Activated T-helper 1 cell treated with anti-CD3 and anti-CD28 coated beads, Interleukin-12 subunit alpha, Interleukin-12 subunit beta, Interleukin-2, Interleukin-4 antibody, amounts not matched to agents 30 ng/mL and 10 ng/mL and 1 ng/mL, durations not matched to agents 14 hours and 24 hours and 36 hours (primary cell): ENCODE results near the gene SCN2A. TPM values are rescaled to one million over a fixed set of nuclear protein-coding genes. Genes with fewer than 3 reads are reported as not detected.

Experiments
- DNase-seq: peaks from one replicate; pipeline ENCODE4 v3.0.0; 2021; ENCODE audit warnings: low spot score
- H3K27ac Mint-ChIP-seq: one replicate; pipeline ENCODE4 v1.8.0; 2021; ENCODE audit warnings: mild to moderate bottlenecking, mixed read lengths
- H3K27me3 Mint-ChIP-seq: one replicate; pipeline ENCODE4 v1.8.0; 2022; ENCODE audit warnings: mild to moderate bottlenecking, moderate library complexity, mixed read lengths; ENCODE audit not compliant: insufficient read depth
- H3K36me3 Mint-ChIP-seq: one replicate; pipeline ENCODE4 v1.8.0; 2021; ENCODE audit warnings: low read depth, mixed read lengths
- H3K4me1 Mint-ChIP-seq: one replicate; pipeline ENCODE4 v1.8.0; 2021; ENCODE audit warnings: low read depth, mixed read lengths
- H3K4me3 Mint-ChIP-seq: one replicate; pipeline ENCODE4 v1.8.0; 2021; ENCODE audit warnings: mild to moderate bottlenecking, moderate library complexity, mixed read lengths
- H3K9me3 Mint-ChIP-seq: one replicate; pipeline ENCODE4 v1.8.0; 2021; ENCODE audit warnings: mixed read lengths
- intact Hi-C: fragments of 100-400 bp; cut with micrococcal nuclease; formaldehyde crosslinking; loops from one replicate; pipeline ENCODE4 v1.15.1; 2024
- total RNA-seq: library from RNA; stranded (reverse); gene quantifications from 2 replicates; pipeline ENCODE4 v1.2.3, GENCODE V29; 2022

Gene SCN2A
- total RNA-seq = not detected in 2 replicates

GRCh38 chr2:165239230-165239629 is at the start of gene SCN2A:
TSS of gene SCN2A (plus strand) at chr2:165239414. CDS start at chr2:165295824, 56,410 bp downstream.
- Mint-ChIP-seq H3K4me3 (no peak within 1 kb of the TSS), H3K9me3 (no peaks in the 10 kb centered on the region), H3K36me3 (no peaks in the 10 kb centered on the region), H3K27me3 (no peaks in the 10 kb centered on the region), H3K27ac (no peak within 1 kb of the TSS), H3K4me1 (no peaks in the 10 kb centered on the region)
- DNase-seq = no peak
- intact Hi-C loops = loop anchor here (1.0 kb wide), 1 partner anchor 54 kb away; no protein-coding TSS in a partner anchor

GRCh38 chr2:165191096-165191728 is 48.0 kb upstream of the SCN2A start:
- Mint-ChIP-seq H3K27ac (no peak overlapping the region), H3K9me3 (no peaks in the 10 kb centered on the region), H3K27me3 (peaks cover 2% of the 10 kb centered on the region), H3K4me1 (no peaks in the 10 kb centered on the region), H3K36me3 (no peaks in the 10 kb centered on the region), H3K4me3 (no peak overlapping the region)
- DNase-seq = no peak
- intact Hi-C loops = no loop called here

GRCh38 chr2:165192729-165193128 is 46.5 kb upstream of the SCN2A start:
- H3K4me3 Mint-ChIP-seq = no peak overlapping the region
- H3K4me1 Mint-ChIP-seq = no peaks in the 10 kb centered on the region
- H3K27me3 Mint-ChIP-seq = peaks cover 2% of the 10 kb centered on the region
- H3K27ac Mint-ChIP-seq = no peak overlapping the region
- no peaks in the 10 kb centered on the region for H3K36me3 Mint-ChIP-seq
- intact Hi-C loops = no loop called here
- no peaks in the 10 kb centered on the region for H3K9me3 Mint-ChIP-seq
- no peak for DNase-seq

- intact Hi-C loops = no loop called here
- Mint-ChIP-seq H3K27me3 (peaks cover 2% of the 10 kb centered on the region), H3K9me3 (no peaks in the 10 kb centered on the region), H3K27ac (no peak overlapping the region), H3K36me3 (no peaks in the 10 kb centered on the region), H3K4me1 (no peaks in the 10 kb centered on the region), H3K4me3 (no peak overlapping the region)
- DNase-seq = no peak
These were observed 45.9 kb upstream of the SCN2A start for GRCh38 chr2:165193178-165193777.

- Mint-ChIP-seq H3K4me1 (no peaks in the 10 kb centered on the region), H3K27ac (no peak overlapping the region), H3K9me3 (no peaks in the 10 kb centered on the region), H3K4me3 (no peak overlapping the region), H3K27me3 (peaks cover 2% of the 10 kb centered on the region), H3K36me3 (no peaks in the 10 kb centered on the region)
- DNase-seq = no peak
- intact Hi-C loops = no loop called here
These were observed 42.8 kb upstream of the SCN2A start for GRCh38 chr2:165196411-165196810.

GRCh38 chr2:165197346-165197745 is 41.9 kb upstream of the SCN2A start:
- intact Hi-C loops = no loop called here
- no peak overlapping the region for H3K27ac Mint-ChIP-seq
- peaks cover 2% of the 10 kb centered on the region for H3K27me3 Mint-ChIP-seq
- H3K9me3 Mint-ChIP-seq = no peaks in the 10 kb centered on the region
- no peak for DNase-seq
- no peaks in the 10 kb centered on the region for H3K4me1 Mint-ChIP-seq
- no peak overlapping the region for H3K4me3 Mint-ChIP-seq
- no peaks in the 10 kb centered on the region for H3K36me3 Mint-ChIP-seq

- Mint-ChIP-seq H3K4me1 (no peaks in the 10 kb centered on the region), H3K9me3 (no peaks in the 10 kb centered on the region), H3K27ac (no peak overlapping the region), H3K4me3 (no peak overlapping the region), H3K27me3 (peaks cover under 1% of the 10 kb centered on the region), H3K36me3 (no peaks in the 10 kb centered on the region)
- intact Hi-C loops = no loop called here
- DNase-seq = no peak
These were observed 41.0 kb upstream of the SCN2A start for GRCh38 chr2:165198181-165198580.

- Mint-ChIP-seq H3K36me3 (no peaks in the 10 kb centered on the region), H3K4me3 (no peak overlapping the region), H3K27me3 (peaks cover 2% of the 10 kb centered on the region), H3K4me1 (no peaks in the 10 kb centered on the region), H3K9me3 (no peaks in the 10 kb centered on the region), H3K27ac (no peak overlapping the region)
- intact Hi-C loops = loop anchor here (5.0 kb wide), 1 partner anchor 465 kb away; no protein-coding TSS in a partner anchor
- no peak for DNase-seq
These were observed 37.0 kb upstream of the SCN2A start for GRCh38 chr2:165202239-165202638.

GRCh38 chr2:165203689-165204559 is 35.3 kb upstream of the SCN2A start, which contains the start of gene SCN3A:
TSS of gene SCN3A (minus strand) at chr2:165204050. CDS start at chr2:165176394, 27,656 bp downstream.
- Mint-ChIP-seq H3K4me1 (no peaks in the 10 kb centered on the region), H3K36me3 (no peaks in the 10 kb centered on the region), H3K27ac (no peak within 1 kb of the TSS), H3K27me3 (peaks cover 2% of the 10 kb centered on the region), H3K9me3 (no peaks in the 10 kb centered on the region), H3K4me3 (no peak within 1 kb of the TSS)
- no peak for DNase-seq
- intact Hi-C loops = loop anchor here (1.0 to 5.0 kb wide), 3 partner anchors 189 to 467 kb away; no protein-coding TSS in a partner anchor

GRCh38 chr2:165205865-165206264 is 33.3 kb upstream of the SCN2A start:
- no peaks in the 10 kb centered on the region for H3K36me3 Mint-ChIP-seq
- intact Hi-C loops = no loop called here
- no peaks in the 10 kb centered on the region for H3K9me3 Mint-ChIP-seq
- no peak overlapping the region for H3K27ac Mint-ChIP-seq
- no peak overlapping the region for H3K4me3 Mint-ChIP-seq
- DNase-seq = no peak
- H3K4me1 Mint-ChIP-seq = no peaks in the 10 kb centered on the region
- peaks cover 2% of the 10 kb centered on the region for H3K27me3 Mint-ChIP-seq

- intact Hi-C loops = no loop called here
- Mint-ChIP-seq H3K4me3 (no peak overlapping the region), H3K4me1 (no peaks in the 10 kb centered on the region), H3K36me3 (no peaks in the 10 kb centered on the region), H3K27ac (no peak overlapping the region), H3K9me3 (no peaks in the 10 kb centered on the region), H3K27me3 (peaks cover 2% of the 10 kb centered on the region)
- no peak for DNase-seq
These were observed 31.1 kb upstream of the SCN2A start for GRCh38 chr2:165208094-165208493.

GRCh38 chr2:165214093-165214492 is 25.1 kb upstream of the SCN2A start:
- Mint-ChIP-seq H3K4me1 (no peaks in the 10 kb centered on the region), H3K4me3 (no peak overlapping the region), H3K9me3 (no peaks in the 10 kb centered on the region), H3K36me3 (no peaks in the 10 kb centered on the region), H3K27ac (no peak overlapping the region), H3K27me3 (no peaks in the 10 kb centered on the region)
- no peak for DNase-seq
- intact Hi-C loops = no loop called here

- intact Hi-C loops = no loop called here
- Mint-ChIP-seq H3K27ac (no peak overlapping the region), H3K4me3 (no peak overlapping the region)
These were observed 19.7 kb upstream of the SCN2A start for GRCh38 chr2:165219481-165219880.

More at GRCh38 chr2:165219481-165219880, 19.7 kb upstream of the SCN2A start:
- Mint-ChIP-seq H3K36me3 (no peaks in the 10 kb centered on the region), H3K9me3 (no peaks in the 10 kb centered on the region), H3K4me1 (no peaks in the 10 kb centered on the region), H3K27me3 (peaks cover 2% of the 10 kb centered on the region)
- no peak for DNase-seq
